Measurements from ENCODE around the gene PPP1R37.

Gene PPP1R37

GRCh38 chr19:45156751-45157150 lies 63.8 kb downstream of the PPP1R37 start:
- TF ChIP-seq BACH2 (CRISPR knock-in tag; IDR thresholded peaks at IDR 0.05; ENCODE audit: borderline replicate concordance), result no peak
- no peak for TF ChIP-seq RARB (CRISPR knock-in tag; IDR thresholded peaks at IDR 0.05)
- no peak for TF ChIP-seq ESRRG (CRISPR knock-in tag; IDR thresholded peaks at IDR 0.05)
- no peak for TF ChIP-seq TOX (CRISPR knock-in tag; IDR thresholded peaks at IDR 0.05; ENCODE audit: borderline replicate concordance)
- no peak for ATAC-seq

GRCh38 chr19:45158503-45159209 lies 65.7 kb downstream of the PPP1R37 start:
- no peak for ATAC-seq
- TF ChIP-seq ZC3H10 (CRISPR knock-in tag; IDR thresholded peaks at IDR 0.05), result no peak
- no peak for TF ChIP-seq ZNF8 (CRISPR knock-in tag; IDR thresholded peaks at IDR 0.05)
- TF ChIP-seq CSRNP3 (CRISPR knock-in tag; IDR thresholded peaks at IDR 0.05), result no peak
- TF ChIP-seq ARNTL (CRISPR knock-in tag; IDR thresholded peaks at IDR 0.05; ENCODE audit: borderline replicate concordance, low read depth), result no peak
- no peak for TF ChIP-seq ZNF70 (CRISPR knock-in tag; IDR thresholded peaks at IDR 0.05)
- no peak for TF ChIP-seq BACH2 (CRISPR knock-in tag; IDR thresholded peaks at IDR 0.05; ENCODE audit: borderline replicate concordance)
- no peak for TF ChIP-seq ISL1 (CRISPR knock-in tag; IDR thresholded peaks at IDR 0.05)
- no peak for TF ChIP-seq SNAI2 (CRISPR knock-in tag; IDR thresholded peaks at IDR 0.05)
- no peak for TF ChIP-seq CREB5 (CRISPR knock-in tag; IDR thresholded peaks at IDR 0.05; ENCODE audit: low read depth)
- no peak for TF ChIP-seq TCF4 (CRISPR knock-in tag; IDR thresholded peaks at IDR 0.05; ENCODE audit: borderline replicate concordance)
- no peak for TF ChIP-seq POU6F1 (CRISPR knock-in tag; IDR thresholded peaks at IDR 0.05; ENCODE audit: borderline replicate concordance, low read depth)
- no peak for TF ChIP-seq GLIS3 (CRISPR knock-in tag; IDR thresholded peaks at IDR 0.05)
- TF ChIP-seq PATZ1 (CRISPR knock-in tag; IDR thresholded peaks at IDR 0.05; ENCODE audit: borderline replicate concordance), result no peak
- TF ChIP-seq PPARA (CRISPR knock-in tag; IDR thresholded peaks at IDR 0.05; ENCODE audit: borderline replicate concordance), result no peak
- TF ChIP-seq CSDC2 (CRISPR knock-in tag; IDR thresholded peaks at IDR 0.05), result no peak
- TF ChIP-seq ZNF565 (CRISPR knock-in tag; conservative IDR thresholded peaks at IDR 0.05; ENCODE audit: low read depth), result no peak
- TF ChIP-seq ZFP3 (CRISPR knock-in tag; IDR thresholded peaks at IDR 0.05), result no peak
- no peak for TF ChIP-seq TSHZ2 (CRISPR knock-in tag; IDR thresholded peaks at IDR 0.05)
- TF ChIP-seq RARB (CRISPR knock-in tag; IDR thresholded peaks at IDR 0.05), result no peak
